MCF 10A (cell line): ENCODE measurements around the gene CD34. TPM values are rescaled to one million over a fixed set of nuclear protein-coding genes. Genes with fewer than 3 reads are reported as not detected.
"Not testable (repeated sequence)": the region's sequence is repeated elsewhere in the genome, so short reads cannot be mapped to it uniquely, and the experiment has no call there.

ENCODE experiments used
- BruUV-seq: library from RNA; stranded (reverse); fragments of 400-500 nt; replicated peaks from 2 replicates; lab custom pipeline; 2021; lab: Mats Ljungman, UMichigan
- CTCF ChIA-PET: fragments of 300-600 bp; sonication (Branson Sonifier 250); formaldehyde crosslinking; extraction: SDS; loops from one replicate; lab custom pipeline; 2021; ENCODE audit warnings: antibody characterized with exemption, inconsistent platforms; lab: Yijun Ruan, JAX
- POLR2A ChIA-PET: fragments of 300-600, 350-650 bp; sonication (Branson Sonifier 250); formaldehyde crosslinking; extraction: SDS; loops from one replicate; lab custom pipeline; 2020; ENCODE audit warnings: antibody characterized with exemption, inconsistent platforms; lab: Yijun Ruan, JAX
- DNase-seq: peaks from one replicate; pipeline ENCODE4 v3.0.0-alpha.2; 2018; ENCODE audit not compliant: unreplicated experiment
- H3K27ac Mint-ChIP-seq: one replicate; pipeline ENCODE4 v1.8.0; 2022; ENCODE audit warnings: mild to moderate bottlenecking, low read depth, mixed read lengths; ENCODE audit not compliant: unreplicated experiment
- H3K27me3 Mint-ChIP-seq: one replicate; pipeline ENCODE4 v1.8.0; 2022; ENCODE audit warnings: mixed read lengths; ENCODE audit not compliant: insufficient read depth, unreplicated experiment
- H3K36me3 Mint-ChIP-seq: one replicate; pipeline ENCODE4 v1.8.0; 2022; ENCODE audit warnings: mild to moderate bottlenecking, moderate library complexity, mixed read lengths; ENCODE audit not compliant: insufficient read depth, unreplicated experiment
- H3K4me1 Mint-ChIP-seq: one replicate; pipeline ENCODE4 v1.8.0; 2022; ENCODE audit warnings: mixed read lengths; ENCODE audit not compliant: insufficient read depth, unreplicated experiment
- H3K4me3 Mint-ChIP-seq: one replicate; pipeline ENCODE4 v1.8.0; 2022; ENCODE audit warnings: mild to moderate bottlenecking, moderate library complexity, mixed read lengths; ENCODE audit not compliant: unreplicated experiment
- H3K9me3 Mint-ChIP-seq: one replicate; pipeline ENCODE4 v1.8.0; 2022; ENCODE audit warnings: mixed read lengths; ENCODE audit not compliant: unreplicated experiment
- intact Hi-C: fragments of 100-400 bp; cut with micrococcal nuclease; formaldehyde crosslinking; loops from 2 replicates; pipeline ENCODE4 v1.14.1; 2022
- total RNA-seq: library from RNA; stranded (reverse); gene quantifications from 2 replicates; pipeline ENCODE4 v1.2.3, GENCODE V29; 2022
- TF ChIP-seq, protein P1 (sequence below): fragments of 200-600 bp; IDR thresholded peaks from one replicate; pipeline ENCODE4 v1.8.0; 2022; ENCODE audit warnings: antibody characterized with exemption, mild to moderate bottlenecking; ENCODE audit not compliant: unreplicated experiment

The CD34 gene
- total RNA-seq, 1 experiment from 2014 or later: not detected

DNA sequence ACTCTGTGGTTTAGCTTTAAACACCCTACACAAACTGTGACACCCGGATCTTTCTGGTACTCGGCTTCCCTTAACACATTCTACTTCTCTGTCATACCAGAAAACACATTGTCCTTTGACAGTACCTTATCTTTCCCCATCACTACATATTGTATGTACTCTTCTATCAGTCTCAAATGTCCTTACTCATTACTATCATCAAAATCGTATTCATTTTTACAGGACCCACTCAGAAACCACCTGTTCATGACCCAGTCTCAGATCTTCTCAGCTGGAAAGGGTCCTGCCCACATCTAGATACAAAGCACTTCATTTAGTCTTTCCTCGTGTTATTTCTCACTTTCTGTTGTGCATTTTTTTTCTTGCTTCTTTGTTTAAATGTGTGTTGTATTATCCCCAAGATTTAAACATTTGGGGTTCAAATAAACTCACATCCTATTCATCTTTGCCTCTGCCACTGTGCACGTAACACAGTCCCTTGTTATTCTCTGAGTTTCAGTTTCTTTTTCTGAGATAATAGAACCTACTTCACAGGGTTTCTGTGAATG, 27.7 kb downstream of the CD34 start:
- CTCF ChIA-PET: interaction anchor here (0.5 to 9.8 kb wide), 17 partner anchors 11 to 549 kb away, joined by 3 to 405 read pairs (median 41); partner anchors contain the start of gene CD34

DNA sequence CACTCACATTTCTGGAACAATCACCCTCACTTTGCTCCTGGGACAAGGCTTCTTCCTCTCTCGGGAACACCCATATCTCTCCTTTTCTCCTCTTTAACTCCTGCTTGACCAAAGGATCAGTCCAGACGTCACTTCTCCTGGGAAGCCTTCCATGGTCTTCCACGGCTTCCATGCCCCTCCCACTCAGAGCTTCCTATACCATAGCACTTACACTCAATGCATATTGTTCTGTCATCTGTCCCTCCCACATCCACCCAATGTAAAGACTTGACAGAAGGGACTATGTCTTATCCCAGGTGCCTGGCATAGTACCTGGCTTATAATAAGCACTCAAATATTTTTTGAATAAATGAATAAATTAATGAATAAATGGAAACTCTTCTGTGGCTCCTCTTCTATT, 28.2 kb downstream of the CD34 start:
- Mint-ChIP-seq H3K27ac (no peak overlapping the region), H3K36me3 (no peaks in the 10 kb centered on the region), H3K4me3 (no peak overlapping the region), H3K4me1 (peaks cover 21% of the 10 kb centered on the region), H3K27me3 (peaks cover 32% of the 10 kb centered on the region), H3K9me3 (no peaks in the 10 kb centered on the region)
- ChIA-PET POLR2A (interaction anchor here (9.1 to 9.2 kb wide), 2 partner anchors 13 to 81 kb away, joined by 63 to 96 read pairs; no protein-coding TSS in a partner anchor), CTCF (interaction anchor here (0.5 to 9.8 kb wide), 10 partner anchors 11 to 363 kb away, joined by 3 to 405 read pairs (median 68); no protein-coding TSS in a partner anchor)
- DNase-seq: no peak
- no TSS peak for BruUV-seq
- TF ChIP-seq, protein P1, sequence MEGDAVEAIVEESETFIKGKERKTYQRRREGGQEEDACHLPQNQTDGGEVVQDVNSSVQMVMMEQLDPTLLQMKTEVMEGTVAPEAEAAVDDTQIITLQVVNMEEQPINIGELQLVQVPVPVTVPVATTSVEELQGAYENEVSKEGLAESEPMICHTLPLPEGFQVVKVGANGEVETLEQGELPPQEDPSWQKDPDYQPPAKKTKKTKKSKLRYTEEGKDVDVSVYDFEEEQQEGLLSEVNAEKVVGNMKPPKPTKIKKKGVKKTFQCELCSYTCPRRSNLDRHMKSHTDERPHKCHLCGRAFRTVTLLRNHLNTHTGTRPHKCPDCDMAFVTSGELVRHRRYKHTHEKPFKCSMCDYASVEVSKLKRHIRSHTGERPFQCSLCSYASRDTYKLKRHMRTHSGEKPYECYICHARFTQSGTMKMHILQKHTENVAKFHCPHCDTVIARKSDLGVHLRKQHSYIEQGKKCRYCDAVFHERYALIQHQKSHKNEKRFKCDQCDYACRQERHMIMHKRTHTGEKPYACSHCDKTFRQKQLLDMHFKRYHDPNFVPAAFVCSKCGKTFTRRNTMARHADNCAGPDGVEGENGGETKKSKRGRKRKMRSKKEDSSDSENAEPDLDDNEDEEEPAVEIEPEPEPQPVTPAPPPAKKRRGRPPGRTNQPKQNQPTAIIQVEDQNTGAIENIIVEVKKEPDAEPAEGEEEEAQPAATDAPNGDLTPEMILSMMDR: no peak
- intact Hi-C loops: no loop called here

More for the DNA sequence above, 27.7 kb downstream of the CD34 start:
- no peak for DNase-seq
- Mint-ChIP-seq H3K27ac (no peak overlapping the region), H3K36me3 (no peaks in the 10 kb centered on the region), H3K4me3 (no peak overlapping the region), H3K4me1 (peaks cover 21% of the 10 kb centered on the region), H3K27me3 (peaks cover 32% of the 10 kb centered on the region), H3K9me3 (no peaks in the 10 kb centered on the region)
- POLR2A ChIA-PET: interaction anchor here (1.1 to 9.2 kb wide), 4 partner anchors 14 to 81 kb away, joined by 4 to 96 read pairs (median 38); no protein-coding TSS in a partner anchor
- intact Hi-C loops: no loop called here
- TF ChIP-seq, protein P1: no peak
- BruUV-seq: no TSS peak

DNA sequence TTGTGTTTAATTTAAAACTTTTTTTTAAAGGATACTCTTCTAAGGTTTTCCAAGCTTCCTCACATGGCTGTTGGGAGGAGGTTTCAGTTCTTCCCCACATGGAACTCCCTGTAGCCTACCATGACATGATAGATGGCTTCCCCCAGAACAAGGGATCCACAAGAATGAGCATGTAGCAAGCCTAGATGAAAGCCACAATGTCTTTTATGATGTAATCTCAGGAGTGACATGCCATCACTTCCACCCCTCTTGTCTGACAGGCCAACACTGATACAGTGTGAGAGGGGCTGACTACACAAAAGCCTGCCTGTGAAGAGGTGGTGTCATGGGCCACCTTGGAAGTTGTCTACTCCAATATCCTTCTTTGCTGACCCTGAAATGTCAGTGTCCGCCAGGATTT, 32.0 kb downstream of the CD34 start:
- no peak overlapping the region for H3K27ac Mint-ChIP-seq
- peaks cover 32% of the 10 kb centered on the region for H3K27me3 Mint-ChIP-seq
- no peak for DNase-seq
- TF ChIP-seq, protein P1: no peak
- H3K4me3 Mint-ChIP-seq: no peak overlapping the region
- BruUV-seq: no TSS peak
- peaks cover 10% of the 10 kb centered on the region for H3K4me1 Mint-ChIP-seq
- ChIA-PET POLR2A (interaction anchor here (1.4 to 3.1 kb wide), 2 partner anchors 11 to 18 kb away, joined by 4 to 21 read pairs; no protein-coding TSS in a partner anchor), CTCF (interaction anchor here (0.7 to 22.1 kb wide), 5 partner anchors 9 to 119 kb away, joined by 3 to 790 read pairs (median 7); no protein-coding TSS in a partner anchor)
- no peaks in the 10 kb centered on the region for H3K9me3 Mint-ChIP-seq
- intact Hi-C loops: no loop called here
- H3K36me3 Mint-ChIP-seq: no peaks in the 10 kb centered on the region

DNA sequence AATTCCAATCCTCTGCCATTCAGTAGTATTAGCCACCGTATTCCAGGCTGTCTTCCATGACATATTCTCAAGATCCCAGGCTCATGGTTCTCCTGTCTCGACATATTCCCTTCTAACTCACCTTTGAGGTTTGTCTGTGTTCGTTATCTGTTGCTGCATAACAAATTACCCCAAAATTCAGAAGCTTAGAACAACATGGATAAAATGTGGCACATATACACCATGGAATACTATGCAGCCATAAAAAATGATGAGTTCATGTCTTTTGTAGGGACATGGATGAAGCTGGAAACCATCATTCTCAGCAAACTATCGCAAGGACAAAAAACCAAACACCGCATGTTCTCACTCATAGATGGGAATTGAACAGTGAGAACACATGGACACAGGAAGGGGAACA, 33.0 kb downstream of the CD34 start:
- H3K4me1 Mint-ChIP-seq, H3K36me3 Mint-ChIP-seq, intact Hi-C loops, BruUV-seq, H3K4me3 Mint-ChIP-seq, DNase-seq, H3K27ac Mint-ChIP-seq, H3K9me3 Mint-ChIP-seq: not testable (repeated sequence)
- peaks cover 30% of the 10 kb centered on the region for H3K27me3 Mint-ChIP-seq
- ChIA-PET POLR2A (interaction anchor here (0.6 to 3.1 kb wide), 3 partner anchors 10 to 1219 kb away, joined by 3 to 21 read pairs (median 4); no protein-coding TSS in a partner anchor), CTCF (interaction anchor here (0.5 to 22.1 kb wide), 8 partner anchors 8 to 1929 kb away, joined by 3 to 790 read pairs (median 4); no protein-coding TSS in a partner anchor)
